Activated B cell treated with CpG ODN at 0.5 μM for 24 hours (primary cell): ENCODE measurements around the gene KYNU. TPM values are rescaled to one million over a fixed set of nuclear protein-coding genes. Genes with fewer than 3 reads are reported as not detected.
A peak's percentile ranks its signal among the peaks of the same experiment; 100 is the strongest.

ENCODE experiments used
- ATAC-seq: fragments of 200-7000 bp; cut with Tn5 transposase; one replicate; pipeline ENCODE4 v1.10.0; 2021; ENCODE audit warnings: low read depth, mild to moderate bottlenecking, moderate library complexity
- CTCF ChIA-PET: fragments of 350-600 bp; sonication (Branson Sonifier 250); formaldehyde crosslinking; loops from one replicate; lab custom pipeline; 2021; ENCODE audit warnings: antibody characterized with exemption; lab: Charles Lee
- POLR2A ChIA-PET: fragments of 350-600 bp; sonication (Branson Sonifier 250); formaldehyde crosslinking; loops from one replicate; lab custom pipeline; 2021; ENCODE audit warnings: antibody characterized with exemption; lab: Charles Lee
- DNase-seq: peaks from one replicate; pipeline ENCODE4 v3.0.0; 2022
- H3K27ac Mint-ChIP-seq: one replicate; pipeline ENCODE4 v1.8.0; 2020; ENCODE audit warnings: mixed read lengths
- H3K27me3 Mint-ChIP-seq: one replicate; pipeline ENCODE4 v1.8.0; 2021; ENCODE audit warnings: mixed read lengths
- H3K36me3 Mint-ChIP-seq: one replicate; pipeline ENCODE4 v1.8.0; 2021; ENCODE audit warnings: low read depth, mixed read lengths
- H3K4me1 Mint-ChIP-seq: one replicate; pipeline ENCODE4 v1.8.0; 2021; ENCODE audit warnings: mixed read lengths
- H3K4me3 Mint-ChIP-seq: one replicate; pipeline ENCODE4 v1.8.0; 2020; ENCODE audit warnings: mild to moderate bottlenecking, mixed read lengths
- H3K9me3 Mint-ChIP-seq: one replicate; pipeline ENCODE4 v1.8.0; 2020; ENCODE audit warnings: mixed read lengths
- intact Hi-C: fragments of 100-400 bp; cut with micrococcal nuclease; formaldehyde crosslinking; loops from one replicate; pipeline ENCODE4 v1.15.1; 2024
- total RNA-seq: library from RNA; stranded (reverse); gene quantifications from 2 replicates; pipeline ENCODE4 v1.2.3, GENCODE V29; 2022
- TF ChIP-seq, protein P1 (sequence below): fragments of 200-600 bp; IDR thresholded peaks from one replicate; pipeline ENCODE4 v1.8.0; 2022; ENCODE audit warnings: antibody characterized with exemption, mild to moderate bottlenecking

Gene KYNU
- total RNA-seq, 1 donor from 2014 or later = 43.8 TPM

DNA sequence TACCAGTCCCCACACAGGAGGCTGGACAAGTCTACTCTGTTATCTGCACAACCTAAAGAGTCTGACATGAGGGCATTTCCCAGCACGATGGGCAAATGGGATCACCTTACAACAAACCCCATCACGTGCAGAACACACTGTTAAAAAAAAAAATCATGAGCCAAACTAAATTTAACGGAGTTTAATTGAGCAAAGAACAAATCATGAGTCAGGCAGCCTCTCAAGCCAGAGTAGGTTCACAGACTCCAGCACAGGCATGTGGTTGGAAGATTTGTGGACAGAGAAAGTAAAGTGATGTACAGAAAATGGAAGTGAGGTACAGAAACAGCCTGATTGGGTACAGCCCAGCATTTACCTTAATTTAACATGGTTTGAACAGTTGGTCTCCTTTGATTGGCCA lies 59.9 kb downstream of the KYNU start:
- ATAC-seq = no peak
- ChIA-PET POLR2A (no interaction called here), CTCF (no interaction called here)
- H3K27ac Mint-ChIP-seq = no peak overlapping the region
- no peak overlapping the region for H3K4me3 Mint-ChIP-seq
- intact Hi-C loops = no loop called here
- peaks cover 41% of the 10 kb centered on the region for H3K36me3 Mint-ChIP-seq
- no peaks in the 10 kb centered on the region for H3K27me3 Mint-ChIP-seq
- TF ChIP-seq, protein P1, sequence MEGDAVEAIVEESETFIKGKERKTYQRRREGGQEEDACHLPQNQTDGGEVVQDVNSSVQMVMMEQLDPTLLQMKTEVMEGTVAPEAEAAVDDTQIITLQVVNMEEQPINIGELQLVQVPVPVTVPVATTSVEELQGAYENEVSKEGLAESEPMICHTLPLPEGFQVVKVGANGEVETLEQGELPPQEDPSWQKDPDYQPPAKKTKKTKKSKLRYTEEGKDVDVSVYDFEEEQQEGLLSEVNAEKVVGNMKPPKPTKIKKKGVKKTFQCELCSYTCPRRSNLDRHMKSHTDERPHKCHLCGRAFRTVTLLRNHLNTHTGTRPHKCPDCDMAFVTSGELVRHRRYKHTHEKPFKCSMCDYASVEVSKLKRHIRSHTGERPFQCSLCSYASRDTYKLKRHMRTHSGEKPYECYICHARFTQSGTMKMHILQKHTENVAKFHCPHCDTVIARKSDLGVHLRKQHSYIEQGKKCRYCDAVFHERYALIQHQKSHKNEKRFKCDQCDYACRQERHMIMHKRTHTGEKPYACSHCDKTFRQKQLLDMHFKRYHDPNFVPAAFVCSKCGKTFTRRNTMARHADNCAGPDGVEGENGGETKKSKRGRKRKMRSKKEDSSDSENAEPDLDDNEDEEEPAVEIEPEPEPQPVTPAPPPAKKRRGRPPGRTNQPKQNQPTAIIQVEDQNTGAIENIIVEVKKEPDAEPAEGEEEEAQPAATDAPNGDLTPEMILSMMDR = no peak
- DNase-seq = no peak
- H3K4me1 Mint-ChIP-seq = peaks cover 10% of the 10 kb centered on the region
- no peaks in the 10 kb centered on the region for H3K9me3 Mint-ChIP-seq

DNA sequence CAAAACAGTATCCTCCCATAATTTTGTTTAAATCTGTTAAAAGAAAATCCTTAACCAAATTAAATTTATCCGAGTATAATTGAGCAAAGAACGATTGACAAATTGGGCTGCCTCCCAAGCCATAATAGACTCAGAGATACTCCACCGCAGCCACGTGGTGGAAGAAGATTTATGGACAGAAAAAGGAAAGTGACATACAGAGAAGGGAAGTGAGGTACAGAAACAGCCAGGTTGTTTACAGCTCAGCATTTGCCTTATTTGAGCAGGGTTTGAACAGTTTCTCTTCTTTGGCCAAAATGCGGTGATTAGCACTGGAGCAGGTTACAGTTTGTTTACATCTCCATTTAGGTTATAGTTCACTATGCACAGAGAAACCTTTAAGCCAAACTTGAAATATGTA lies 60.8 kb downstream of the KYNU start:
- TF ChIP-seq, protein P1 = no peak
- ChIA-PET POLR2A (no interaction called here), CTCF (no interaction called here)
- Mint-ChIP-seq H3K4me3 (no peak overlapping the region), H3K36me3 (peaks cover 48% of the 10 kb centered on the region), H3K9me3 (no peaks in the 10 kb centered on the region), H3K4me1 (peaks cover 12% of the 10 kb centered on the region), H3K27ac (no peak overlapping the region), H3K27me3 (no peaks in the 10 kb centered on the region)
- ATAC-seq = no peak
- DNase-seq = no peak
- intact Hi-C loops = no loop called here

DNA sequence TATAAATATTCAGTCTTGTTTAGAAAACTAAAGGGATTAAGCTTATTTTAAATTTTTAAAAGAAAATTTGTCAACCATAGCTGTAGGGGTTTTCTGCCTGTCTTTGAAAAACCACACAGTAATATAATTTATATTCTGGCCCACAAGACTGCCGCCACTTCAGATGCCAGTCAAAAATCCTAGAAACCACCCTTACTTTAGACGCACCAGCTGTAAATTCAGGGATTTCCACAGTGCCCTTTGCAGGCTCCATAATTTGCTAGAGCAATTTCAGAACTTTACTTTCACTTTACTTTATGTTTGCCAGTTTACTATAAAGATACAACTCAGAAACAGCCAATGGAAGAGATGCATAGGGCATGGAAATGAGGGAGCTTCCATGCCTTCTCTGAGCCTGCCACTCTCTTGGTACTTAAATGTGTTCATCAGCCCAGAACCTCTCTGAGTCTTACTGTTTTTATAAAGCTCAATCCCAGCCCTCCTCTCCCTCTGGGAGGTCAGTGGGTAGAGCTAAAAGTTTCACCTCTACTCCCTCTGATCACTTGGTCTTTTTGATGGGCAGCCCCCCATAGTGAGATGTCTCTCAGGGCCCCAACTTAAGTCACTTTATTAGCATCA lies 63.3 kb downstream of the KYNU start:
- Mint-ChIP-seq H3K27ac (peak overlapping the region; percentile 68), H3K27me3 (no peaks in the 10 kb centered on the region), H3K9me3 (no peaks in the 10 kb centered on the region), H3K36me3 (peaks cover 46% of the 10 kb centered on the region), H3K4me3 (no peak overlapping the region), H3K4me1 (peaks cover 12% of the 10 kb centered on the region)
- DNase-seq (no peak), ATAC-seq (no peak)
- ChIA-PET CTCF (interaction anchor here (1.0 kb wide), 1 partner anchor 48 kb away, joined by 3 read pairs; no protein-coding TSS in a partner anchor), POLR2A (interaction anchor here (0.5 kb wide), 1 partner anchor 32 kb away, joined by 3 read pairs; no protein-coding TSS in a partner anchor)
- TF ChIP-seq, protein P1 = no peak
- intact Hi-C loops = no loop called here

DNA sequence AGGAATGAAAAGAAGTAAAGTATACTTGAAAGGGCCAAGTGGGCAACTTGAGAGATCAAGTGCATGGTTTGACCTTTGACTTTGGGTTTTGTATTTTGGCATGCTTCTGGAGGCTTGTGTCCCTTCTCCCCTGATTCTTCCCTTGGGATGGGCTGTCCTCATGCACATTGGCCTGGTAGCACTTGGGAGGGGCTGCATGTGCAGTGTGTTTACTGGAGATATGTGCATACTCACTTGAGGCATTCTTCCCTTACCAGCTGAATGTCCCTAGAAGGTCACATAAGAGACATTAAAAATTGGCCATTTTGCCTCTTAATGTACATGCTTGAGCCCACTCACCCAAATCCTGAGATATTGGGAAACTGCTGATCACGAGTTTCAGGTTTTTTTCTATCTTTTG lies 65.2 kb downstream of the KYNU start:
- Mint-ChIP-seq H3K4me1 (peaks cover 12% of the 10 kb centered on the region), H3K36me3 (peaks cover 47% of the 10 kb centered on the region), H3K27ac (peak overlapping the region; percentile 46), H3K4me3 (no peak overlapping the region), H3K9me3 (no peaks in the 10 kb centered on the region), H3K27me3 (no peaks in the 10 kb centered on the region)
- CTCF ChIA-PET = no interaction called here
- POLR2A ChIA-PET = interaction anchor here (0.6 kb wide), 1 partner anchor 72 kb away, joined by 7 read pairs; no protein-coding TSS in a partner anchor
- TF ChIP-seq, protein P1 = no peak
- no peak for ATAC-seq
- no peak for DNase-seq
- intact Hi-C loops = no loop called here

DNA sequence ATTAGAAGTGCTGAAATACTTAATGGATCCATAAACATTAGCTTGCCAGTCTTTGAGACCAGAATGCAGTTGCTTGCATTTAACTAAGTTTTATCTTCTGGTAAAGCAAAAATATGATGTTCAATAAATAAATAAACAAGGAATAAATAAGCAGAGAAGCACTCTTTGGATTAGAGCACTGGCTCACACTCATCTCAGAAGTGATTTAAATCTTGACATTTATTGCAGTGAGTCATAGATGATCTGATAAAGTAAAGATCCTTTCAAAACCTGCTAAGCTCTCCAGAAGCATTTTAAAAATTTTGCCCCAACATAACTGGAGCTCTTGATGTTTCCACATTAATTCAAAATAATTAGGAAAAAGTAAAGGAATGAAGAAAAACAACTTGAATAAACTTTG lies 66.8 kb downstream of the KYNU start:
- intact Hi-C loops = no loop called here
- no peak for ATAC-seq
- Mint-ChIP-seq H3K4me1 (peaks cover 12% of the 10 kb centered on the region), H3K9me3 (peaks cover 10% of the 10 kb centered on the region), H3K36me3 (peaks cover 58% of the 10 kb centered on the region), H3K27ac (no peak overlapping the region), H3K4me3 (no peak overlapping the region), H3K27me3 (no peaks in the 10 kb centered on the region)
- CTCF ChIA-PET = no interaction called here
- POLR2A ChIA-PET = no interaction called here
- TF ChIP-seq, protein P1 = no peak
- no peak for DNase-seq
